HG03159 (cell line): ENCODE results near the gene RAI1.
"Not testable (repeated sequence)": the region's sequence is repeated elsewhere in the genome, so short reads cannot be mapped to it uniquely, and the experiment has no call there.

Experiments used
- ATAC-seq: cut with Tn5 transposase; IDR thresholded peaks from one replicate; pipeline ENCODE4 v1.9.1; 2021; ENCODE audit warnings: mild to moderate bottlenecking, moderate library complexity; ENCODE audit not compliant: unreplicated experiment

The RAI1 gene

DNA sequence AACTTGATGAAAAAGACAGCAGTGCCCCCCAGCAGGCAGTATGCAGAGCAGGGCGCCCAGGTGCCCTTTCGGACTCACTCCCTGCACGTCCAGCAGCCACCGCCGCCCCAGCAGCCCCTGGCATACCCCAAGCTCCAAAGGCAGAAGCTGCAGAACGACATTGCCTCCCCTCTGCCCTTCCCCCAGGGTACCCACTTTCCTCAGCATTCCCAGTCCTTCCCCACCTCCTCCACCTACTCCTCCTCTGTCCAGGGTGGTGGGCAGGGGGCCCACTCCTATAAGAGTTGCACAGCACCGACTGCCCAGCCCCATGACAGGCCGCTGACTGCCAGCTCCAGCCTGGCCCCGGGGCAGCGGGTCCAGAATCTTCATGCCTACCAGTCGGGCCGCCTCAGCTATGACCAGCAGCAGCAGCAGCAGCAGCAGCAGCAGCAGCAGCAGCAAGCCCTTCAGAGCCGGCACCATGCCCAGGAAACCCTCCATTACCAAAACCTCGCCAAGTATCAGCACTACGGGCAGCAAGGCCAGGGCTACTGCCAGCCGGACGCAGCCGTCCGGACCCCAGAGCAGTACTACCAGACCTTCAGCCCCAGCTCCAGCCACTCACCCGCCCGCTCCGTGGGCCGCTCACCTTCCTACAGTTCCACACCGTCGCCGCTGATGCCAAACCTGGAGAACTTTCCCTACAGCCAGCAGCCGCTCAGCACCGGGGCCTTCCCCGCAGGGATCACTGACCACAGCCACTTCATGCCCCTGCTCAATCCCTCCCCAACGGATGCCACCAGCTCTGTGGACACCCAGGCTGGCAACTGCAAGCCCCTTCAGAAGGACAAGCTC, 112.3 kb downstream of the RAI1 start:
- no peak for ATAC-seq

DNA sequence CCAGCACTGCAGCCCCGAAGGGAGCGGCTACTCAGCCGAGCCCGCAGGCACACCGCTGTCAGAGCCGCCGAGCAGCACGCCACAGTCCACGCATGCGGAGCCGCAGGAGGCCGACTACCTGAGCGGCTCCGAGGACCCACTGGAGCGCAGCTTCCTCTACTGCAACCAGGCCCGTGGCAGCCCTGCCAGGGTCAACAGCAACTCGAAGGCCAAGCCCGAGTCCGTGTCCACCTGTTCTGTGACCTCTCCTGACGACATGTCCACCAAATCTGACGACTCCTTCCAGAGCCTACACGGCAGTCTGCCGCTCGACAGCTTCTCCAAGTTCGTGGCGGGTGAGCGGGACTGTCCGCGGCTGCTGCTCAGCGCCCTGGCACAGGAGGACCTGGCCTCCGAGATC, 113.1 kb downstream of the RAI1 start:
- ATAC-seq = no peak

DNA sequence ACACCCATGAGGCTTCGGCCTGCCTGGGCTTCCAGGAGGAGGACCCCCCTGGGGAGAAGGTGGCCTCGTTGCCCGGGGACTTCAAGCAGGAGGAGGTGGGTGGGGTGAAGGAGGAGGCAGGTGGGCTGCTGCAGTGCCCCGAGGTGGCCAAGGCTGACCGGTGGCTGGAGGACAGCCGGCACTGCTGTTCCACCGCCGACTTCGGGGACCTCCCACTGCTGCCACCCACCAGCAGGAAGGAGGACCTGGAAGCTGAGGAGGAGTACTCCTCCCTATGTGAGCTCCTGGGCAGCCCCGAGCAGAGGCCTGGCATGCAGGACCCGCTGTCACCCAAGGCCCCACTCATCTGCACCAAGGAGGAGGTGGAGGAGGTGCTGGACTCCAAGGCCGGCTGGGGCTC, 114.0 kb downstream of the RAI1 start:
- no peak for ATAC-seq

DNA sequence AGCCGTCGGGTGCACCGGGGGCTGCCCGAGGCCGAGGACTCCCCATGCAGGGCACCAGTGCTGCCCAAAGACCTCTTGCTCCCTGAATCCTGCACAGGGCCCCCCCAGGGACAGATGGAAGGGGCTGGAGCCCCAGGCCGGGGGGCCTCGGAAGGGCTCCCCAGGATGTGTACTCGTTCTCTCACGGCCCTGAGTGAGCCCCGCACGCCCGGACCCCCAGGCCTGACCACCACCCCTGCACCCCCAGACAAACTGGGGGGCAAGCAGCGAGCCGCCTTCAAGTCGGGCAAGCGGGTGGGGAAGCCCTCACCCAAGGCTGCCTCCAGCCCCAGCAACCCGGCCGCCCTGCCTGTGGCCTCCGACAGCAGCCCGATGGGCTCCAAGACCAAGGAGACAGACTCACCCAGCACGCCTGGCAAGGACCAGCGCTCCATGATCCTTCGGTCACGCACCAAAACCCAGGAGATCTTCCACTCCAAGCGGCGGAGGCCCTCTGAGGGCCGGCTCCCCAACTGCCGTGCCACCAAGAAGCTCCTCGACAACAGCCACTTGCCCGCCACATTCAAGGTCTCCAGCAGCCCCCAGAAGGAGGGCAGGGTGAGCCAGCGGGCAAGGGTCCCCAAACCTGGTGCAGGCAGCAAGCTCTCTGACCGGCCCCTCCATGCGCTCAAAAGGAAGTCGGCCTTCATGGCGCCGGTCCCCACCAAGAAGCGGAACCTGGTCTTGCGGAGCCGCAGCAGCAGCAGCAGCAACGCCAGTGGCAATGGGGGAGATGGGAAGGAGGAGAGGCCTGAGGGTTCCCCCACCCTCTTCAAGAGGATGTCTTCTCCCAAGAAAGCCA, 114.9 kb downstream of the RAI1 start:
- no peak for ATAC-seq

DNA sequence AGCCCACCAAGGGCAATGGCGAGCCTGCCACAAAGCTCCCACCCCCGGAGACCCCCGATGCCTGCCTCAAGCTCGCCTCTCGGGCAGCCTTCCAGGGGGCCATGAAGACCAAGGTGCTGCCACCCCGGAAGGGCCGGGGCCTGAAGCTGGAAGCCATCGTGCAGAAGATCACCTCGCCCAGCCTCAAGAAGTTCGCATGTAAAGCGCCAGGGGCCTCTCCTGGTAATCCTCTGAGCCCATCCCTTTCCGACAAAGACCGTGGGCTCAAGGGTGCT, 115.5 kb downstream of the RAI1 start:
- no peak for ATAC-seq

DNA sequence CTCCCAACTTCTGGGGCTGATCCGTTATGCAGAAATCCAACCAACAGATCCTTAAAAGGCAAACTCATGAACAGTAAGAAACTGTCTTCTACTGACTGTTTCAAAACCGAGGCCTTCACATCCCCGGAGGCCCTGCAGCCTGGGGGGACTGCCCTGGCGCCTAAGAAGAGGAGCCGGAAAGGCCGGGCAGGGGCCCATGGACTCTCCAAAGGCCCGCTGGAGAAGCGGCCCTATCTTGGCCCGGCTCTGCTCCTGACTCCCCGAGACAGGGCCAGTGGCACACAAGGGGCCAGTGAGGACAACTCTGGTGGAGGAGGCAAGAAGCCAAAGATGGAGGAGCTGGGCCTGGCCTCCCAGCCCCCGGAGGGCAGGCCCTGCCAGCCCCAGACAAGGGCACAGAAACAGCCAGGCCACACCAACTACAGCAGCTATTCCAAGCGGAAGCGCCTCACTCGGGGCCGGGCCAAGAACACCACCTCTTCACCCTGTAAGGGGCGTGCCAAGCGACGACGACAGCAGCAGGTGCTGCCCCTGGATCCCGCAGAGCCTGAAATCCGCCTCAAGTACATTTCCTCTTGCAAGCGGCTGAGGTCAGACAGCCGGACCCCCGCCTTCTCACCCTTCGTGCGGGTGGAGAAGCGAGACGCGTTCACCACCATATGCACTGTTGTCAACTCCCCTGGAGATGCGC, 116.0 kb downstream of the RAI1 start:
- no peak for ATAC-seq

DNA sequence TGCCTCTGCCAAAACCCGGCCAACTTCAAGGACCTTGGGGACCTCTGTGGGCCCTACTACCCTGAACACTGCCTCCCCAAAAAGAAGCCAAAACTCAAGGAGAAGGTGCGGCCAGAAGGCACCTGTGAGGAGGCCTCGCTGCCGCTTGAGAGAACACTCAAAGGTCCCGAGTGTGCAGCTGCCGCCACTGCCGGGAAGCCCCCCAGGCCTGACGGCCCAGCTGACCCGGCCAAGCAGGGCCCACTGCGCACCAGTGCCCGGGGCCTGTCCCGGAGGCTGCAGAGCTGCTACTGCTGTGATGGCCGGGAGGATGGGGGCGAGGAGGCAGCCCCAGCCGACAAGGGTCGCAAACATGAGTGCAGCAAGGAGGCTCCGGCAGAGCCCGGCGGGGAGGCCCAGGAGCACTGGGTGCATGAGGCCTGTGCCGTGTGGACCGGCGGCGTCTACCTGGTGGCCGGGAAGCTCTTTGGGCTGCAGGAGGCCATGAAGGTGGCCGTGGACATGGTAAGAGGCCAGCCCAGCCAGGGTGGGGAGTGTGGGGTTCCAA, 116.8 kb downstream of the RAI1 start:
- ATAC-seq = no peak

DNA sequence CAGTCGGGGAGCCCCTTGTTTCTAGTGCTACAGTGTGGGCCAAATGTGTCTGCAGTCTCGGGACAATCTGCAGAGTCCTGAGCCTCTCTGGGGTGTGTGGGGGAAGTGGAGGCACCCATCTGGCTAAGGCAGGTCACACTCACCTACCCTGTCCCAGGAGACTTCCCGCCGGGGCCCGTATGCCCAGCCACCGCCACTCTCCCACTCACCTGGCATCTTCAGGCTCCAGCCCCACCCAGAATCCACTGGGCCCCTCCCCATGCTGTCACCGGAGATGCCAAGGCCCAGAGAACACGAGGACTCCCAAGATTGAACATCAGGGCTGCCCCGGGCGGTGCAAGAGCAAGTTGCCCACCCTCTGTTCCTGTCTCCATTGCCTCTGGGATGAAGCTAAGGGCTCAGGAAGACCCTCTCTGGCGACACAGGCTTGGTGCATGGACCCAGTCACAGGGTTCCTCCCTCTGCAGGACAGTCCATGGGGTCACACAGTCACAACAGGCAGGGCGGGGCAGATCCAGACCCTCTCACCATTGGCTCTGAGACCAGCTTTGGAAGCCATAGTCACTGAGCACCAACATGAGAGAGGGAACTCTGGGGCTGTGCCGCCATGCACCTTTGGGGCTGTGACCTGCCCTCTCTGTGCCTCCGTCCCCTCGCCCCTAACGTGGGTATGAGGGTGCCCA, 117.5 kb downstream of the RAI1 start:
- no peak for ATAC-seq

DNA sequence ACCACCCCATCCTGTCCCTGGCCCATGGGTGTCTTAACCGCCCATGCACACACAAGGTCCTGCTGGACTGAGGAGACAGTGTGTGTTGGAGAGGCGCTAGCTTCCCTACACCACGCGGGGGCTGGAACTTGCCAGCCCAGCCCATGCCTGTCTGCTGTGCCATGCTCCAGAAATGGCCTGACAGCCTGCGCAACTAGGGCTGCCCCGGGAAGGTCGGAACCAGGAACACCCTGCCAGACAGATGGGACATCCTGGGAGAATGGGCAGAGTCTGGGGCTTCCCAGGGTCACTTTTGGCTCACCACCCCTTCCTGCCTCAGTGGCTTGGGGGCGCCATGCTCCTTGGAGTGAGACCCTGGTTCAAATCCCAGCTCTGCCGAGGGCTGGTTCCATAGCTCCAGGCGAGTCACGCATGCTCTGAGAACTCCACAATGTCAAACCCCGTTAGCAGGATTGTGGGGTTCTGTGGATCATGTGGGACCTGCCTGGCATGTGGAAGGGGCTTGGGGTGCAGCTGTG, 119.3 kb downstream of the RAI1 start:
- no peak for ATAC-seq

DNA sequence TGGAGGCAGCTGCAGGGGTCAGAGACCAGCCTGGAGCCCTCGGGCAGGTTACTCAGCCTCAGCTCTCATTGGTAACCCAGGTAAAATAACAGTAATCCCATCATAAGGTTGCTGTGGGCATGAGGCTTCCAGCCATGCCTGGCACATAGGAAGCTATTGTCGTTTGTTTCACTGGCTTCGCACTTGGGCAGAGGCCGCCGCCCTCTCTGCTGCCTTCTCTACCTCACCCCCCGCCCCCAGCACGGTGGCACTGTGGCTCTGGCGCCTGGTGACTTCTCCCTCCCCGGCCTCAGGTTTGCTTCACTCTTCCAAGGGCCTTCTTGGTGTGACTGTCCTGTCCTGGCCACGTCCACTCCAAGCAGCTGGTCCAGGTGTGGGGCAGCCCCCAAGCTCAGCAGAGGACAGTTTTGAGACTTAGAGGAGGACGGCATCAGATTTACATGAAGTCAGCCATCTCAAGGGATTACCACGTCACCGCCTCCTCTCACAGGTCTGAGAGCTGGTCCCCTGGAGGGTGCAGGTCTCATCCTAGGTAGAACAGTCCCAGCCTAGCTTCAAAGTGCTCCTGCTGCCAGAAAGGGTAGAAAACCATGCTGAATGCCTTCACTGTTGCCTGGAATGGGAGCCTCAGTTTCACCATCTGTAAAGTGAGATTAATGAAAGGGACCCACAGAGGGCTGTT, 120.7 kb downstream of the RAI1 start:
- ATAC-seq = no peak

DNA sequence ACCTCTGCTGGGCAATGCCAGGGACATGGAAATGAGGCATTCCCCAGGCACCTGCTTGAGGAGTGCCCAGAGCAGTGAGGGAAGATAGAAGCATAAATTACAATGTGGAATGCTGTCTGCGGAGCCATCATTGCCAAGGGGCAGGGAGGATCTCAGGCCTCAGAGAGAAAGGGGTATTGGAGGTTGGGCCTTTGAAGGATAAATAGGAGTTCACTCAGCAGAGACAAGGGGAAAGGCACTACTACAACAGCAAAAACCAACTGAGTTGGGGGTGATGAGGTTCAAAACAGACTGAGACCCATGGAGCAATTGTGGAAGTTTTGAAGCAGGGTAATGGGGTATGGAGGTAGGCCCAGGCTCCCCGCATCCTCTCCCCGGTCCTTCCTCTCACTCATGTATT, 122.7 kb downstream of the RAI1 start:
- no peak for ATAC-seq

DNA sequence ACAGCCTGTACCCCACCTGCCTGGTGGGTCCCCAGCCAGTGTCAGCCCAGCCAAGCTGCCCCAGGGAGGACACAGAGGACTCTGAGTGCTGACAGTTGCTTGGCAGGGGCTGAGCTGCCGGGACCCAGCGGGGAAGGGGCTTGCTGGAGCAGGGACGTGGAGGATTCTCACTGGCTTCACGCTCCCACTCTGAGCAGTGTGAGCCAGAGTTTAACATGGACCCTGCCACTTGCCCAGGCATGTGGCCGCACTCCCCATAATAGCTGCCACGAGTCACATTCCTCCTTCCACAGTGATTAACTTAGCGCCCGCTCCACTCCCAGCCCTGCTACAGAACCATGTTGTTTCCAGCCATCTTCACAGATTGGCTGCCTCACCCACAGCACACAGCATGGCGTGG, 124.3 kb downstream of the RAI1 start:
- no peak for ATAC-seq

DNA sequence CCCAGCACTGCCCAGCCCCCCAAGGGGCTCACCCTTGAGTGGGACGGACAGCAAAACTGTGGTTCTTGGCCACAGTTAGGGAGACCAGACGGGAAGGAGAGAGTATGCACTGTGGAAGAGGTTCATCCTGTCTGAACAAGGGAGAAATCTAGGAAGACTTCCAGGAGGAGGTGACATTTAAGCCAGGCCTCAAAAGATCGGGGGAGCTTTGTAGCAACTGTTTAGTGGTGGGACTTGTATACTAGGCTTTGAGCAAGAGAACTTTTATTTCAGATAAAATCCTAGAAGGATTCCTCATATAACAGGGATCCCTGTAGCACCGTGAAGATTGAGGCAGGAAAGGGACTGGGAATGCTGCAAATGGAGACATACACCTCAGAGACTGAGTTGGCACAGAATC, 124.8 kb downstream of the RAI1 start:
- no peak for ATAC-seq

DNA sequence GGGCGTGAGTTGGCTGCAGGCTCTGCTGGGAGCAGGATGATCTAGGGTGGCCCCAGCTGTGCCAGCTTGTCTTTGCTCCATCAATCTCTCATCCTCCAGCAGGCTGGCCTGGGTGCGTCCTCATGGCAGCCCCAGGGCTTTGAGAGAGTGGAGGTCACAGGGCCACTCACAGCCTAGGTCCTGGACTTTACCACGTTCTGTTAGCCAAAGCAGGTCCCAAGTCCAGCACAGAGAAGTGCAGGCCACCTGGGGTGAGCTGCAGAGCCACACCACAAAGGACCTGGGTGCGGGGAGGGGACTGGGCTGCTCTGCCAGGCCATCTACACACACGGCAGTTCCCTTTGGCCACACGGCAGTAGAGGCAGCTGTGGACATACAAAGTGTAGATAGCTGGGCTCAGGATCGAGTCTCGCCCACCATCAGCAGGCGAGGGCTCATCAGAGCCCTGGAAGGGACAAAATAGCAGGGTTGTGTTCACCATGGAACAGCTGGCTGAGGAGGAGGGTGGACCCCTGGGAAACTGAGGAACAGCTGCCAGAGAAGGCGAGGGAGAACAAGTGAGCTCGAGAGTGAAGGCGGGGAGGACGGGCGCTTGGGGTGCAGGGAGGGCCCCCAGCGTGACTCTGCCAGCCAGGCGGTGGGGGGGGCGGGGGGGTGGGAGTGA, 125.5 kb downstream of the RAI1 start:
- no peak for ATAC-seq

DNA sequence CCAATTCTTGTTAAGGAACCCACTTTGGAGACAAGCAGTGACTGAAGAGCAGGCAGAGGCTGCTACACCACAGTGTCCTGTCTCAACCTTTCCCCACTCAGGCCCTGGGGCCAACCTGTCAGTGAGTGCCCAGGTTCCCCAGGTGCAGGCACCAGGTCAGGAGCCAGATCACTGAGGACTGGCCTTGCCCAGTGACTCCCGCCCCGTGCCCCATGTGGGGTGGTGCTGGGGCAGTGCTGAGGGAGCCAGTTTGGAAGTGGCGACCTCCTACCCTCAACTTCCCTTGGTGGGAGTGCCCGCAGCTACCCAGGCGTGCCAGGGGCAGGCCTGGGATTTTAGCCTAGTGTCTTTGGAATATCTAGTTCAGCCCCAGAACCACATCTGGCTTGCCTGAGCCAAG, 126.2 kb downstream of the RAI1 start:
- ATAC-seq = no peak

DNA sequence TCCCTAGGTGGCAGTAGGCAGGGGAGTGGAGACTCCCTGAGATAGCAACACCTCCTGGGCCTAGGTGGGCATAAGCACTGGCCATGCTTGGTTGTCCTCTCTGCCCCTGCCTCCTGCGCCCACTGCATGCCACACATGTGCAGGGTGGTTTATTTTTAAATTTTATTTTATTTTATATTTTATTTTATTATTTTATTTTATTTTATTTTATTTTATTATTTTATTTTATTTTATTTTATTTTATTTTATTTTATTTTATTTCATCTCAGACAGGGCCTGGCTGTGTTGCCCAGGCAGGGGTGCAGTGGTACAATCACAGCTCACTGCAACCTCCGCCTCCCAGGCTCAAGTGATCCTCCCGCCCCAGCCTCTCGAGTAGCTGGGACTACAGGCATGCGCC, 126.9 kb downstream of the RAI1 start:
- not testable (repeated sequence) for ATAC-seq

DNA sequence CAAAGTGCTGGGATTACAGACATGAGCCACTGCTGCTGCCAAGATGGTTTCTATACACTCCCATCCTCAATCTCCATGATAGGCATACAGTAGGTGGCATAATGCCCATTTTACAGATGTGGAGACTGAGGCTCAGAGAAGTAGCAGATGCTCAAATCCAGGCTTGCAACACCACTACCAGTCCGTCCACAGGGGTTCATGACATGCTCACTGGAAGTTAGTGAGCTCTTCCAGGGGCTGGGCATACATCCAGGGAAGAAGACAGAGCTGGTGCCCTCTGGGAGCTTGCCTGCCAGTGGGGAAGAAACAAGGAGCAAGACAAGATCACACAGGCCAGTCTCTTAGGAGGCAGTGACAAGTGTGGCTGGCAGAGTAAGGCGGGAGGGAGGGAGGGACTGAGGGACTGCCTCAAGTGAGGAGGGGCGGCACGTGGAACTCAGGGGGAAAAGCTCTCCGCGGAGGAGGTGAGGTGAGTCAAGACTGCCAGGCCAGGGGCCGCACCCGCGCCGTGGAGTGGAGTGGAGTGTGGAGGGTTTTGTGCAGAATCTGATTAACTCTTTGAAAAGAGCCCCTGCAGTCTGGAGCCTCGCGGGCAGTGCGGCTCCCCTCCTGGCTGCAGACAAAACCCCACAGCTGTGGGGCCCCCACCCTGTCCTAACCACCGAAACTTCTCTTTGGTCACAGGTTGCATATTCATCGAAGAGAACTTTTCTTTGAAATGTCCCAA, 127.6 kb downstream of the RAI1 start:
- peak; percentile 44 for ATAC-seq

DNA sequence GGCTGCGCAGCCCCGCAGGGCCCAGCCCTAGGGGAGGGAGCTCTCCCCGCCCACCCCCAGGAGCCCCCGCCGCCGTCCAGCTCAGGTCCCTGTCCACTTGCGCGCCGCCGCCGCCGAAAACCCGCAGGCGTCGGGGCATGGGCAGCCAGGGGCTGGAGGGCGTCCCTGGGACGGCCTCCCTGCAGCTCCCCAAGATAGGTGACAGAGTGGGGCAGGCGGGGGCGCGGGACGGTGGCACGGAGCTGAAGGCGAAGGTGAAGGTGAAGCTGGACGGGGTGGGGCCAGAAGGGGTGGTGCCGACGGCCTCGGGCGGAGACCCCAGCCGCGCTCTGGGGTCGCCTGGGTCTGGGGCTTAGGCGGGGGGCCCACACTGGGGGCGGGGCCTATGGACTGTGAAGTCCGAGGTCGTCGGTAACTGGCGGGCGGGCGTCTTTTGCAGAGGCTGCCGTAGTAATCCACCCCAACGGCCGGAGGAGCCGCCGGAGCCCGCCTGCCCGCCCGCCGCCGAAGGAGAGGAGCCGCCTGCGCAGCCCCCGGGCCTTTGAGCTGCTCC, 128.3 kb downstream of the RAI1 start:
- ATAC-seq = no peak
